ENCODE data around the gene SH3RF2. TPM values are rescaled to one million over a fixed set of nuclear protein-coding genes. Genes with fewer than 3 reads are reported as not detected.

The SH3RF2 gene
- total RNA-seq, 1 donor from 2014 or later: 3.7 TPM

- peaks cover 4 to 10% (median 6%) of the 10 kb centered on the region in 3 donors for H3K4me1 ChIP-seq (ENCODE audit: control insufficient read depth in 3 of 3, insufficient read depth in 3 of 3, low read length in 3 of 3)
- no peak overlapping the region for H3K4me3 ChIP-seq (ENCODE audit: low read length in 3 of 3)
- peak overlapping the region; percentile 10 for H3K27ac ChIP-seq (ENCODE audit: low read depth, low read length)
- H3K9ac ChIP-seq (ENCODE audit: low read depth in 1 of 3, low read length in 3 of 3): no peak overlapping the region
- H3K27me3 ChIP-seq (ENCODE audit: control insufficient read depth in 3 of 3, insufficient read depth in 3 of 3, low read length in 3 of 3): no peaks in the 10 kb centered on the region
- no peaks in the 10 kb centered on the region for H3K9me3 ChIP-seq (ENCODE audit: control insufficient read depth in 3 of 3, low read length in 3 of 3)
- H3K36me3 ChIP-seq (ENCODE audit: control insufficient read depth in 3 of 3, insufficient read depth in 3 of 3, low read length in 3 of 3): no peaks in the 10 kb centered on the region
Observed at GRCh38 chr5:146025681-146026080, 89.3 kb downstream of the SH3RF2 start.

GRCh38 chr5:146026307-146027010, 90.1 kb downstream of the SH3RF2 start:
- H3K4me1 ChIP-seq (ENCODE audit: control insufficient read depth in 3 of 3, insufficient read depth in 3 of 3, low read length in 3 of 3): peaks cover 4 to 10% (median 6%) of the 10 kb centered on the region in 3 donors
- H3K4me3 ChIP-seq (ENCODE audit: low read length in 3 of 3): no peak overlapping the region
- H3K27me3 ChIP-seq (ENCODE audit: control insufficient read depth in 3 of 3, insufficient read depth in 3 of 3, low read length in 3 of 3): no peaks in the 10 kb centered on the region
- no peak overlapping the region for H3K27ac ChIP-seq (ENCODE audit: low read depth, low read length)
- H3K9ac ChIP-seq (ENCODE audit: low read depth in 1 of 3, low read length in 3 of 3): no peak overlapping the region
- no peaks in the 10 kb centered on the region for H3K36me3 ChIP-seq (ENCODE audit: control insufficient read depth in 3 of 3, insufficient read depth in 3 of 3, low read length in 3 of 3)
- H3K9me3 ChIP-seq (ENCODE audit: control insufficient read depth in 3 of 3, low read length in 3 of 3): no peaks in the 10 kb centered on the region

- Histone ChIP-seq H3K4me3 (ENCODE audit: low read length in 3 of 3) (no peak overlapping the region), H3K27ac (ENCODE audit: low read depth, low read length) (no peak overlapping the region), H3K36me3 (ENCODE audit: control insufficient read depth in 3 of 3, insufficient read depth in 3 of 3, low read length in 3 of 3) (no peaks in the 10 kb centered on the region), H3K9ac (ENCODE audit: low read depth in 1 of 3, low read length in 3 of 3) (no peak overlapping the region), H3K4me1 (ENCODE audit: control insufficient read depth in 3 of 3, insufficient read depth in 3 of 3, low read length in 3 of 3) (peaks cover 4 to 10% (median 6%) of the 10 kb centered on the region in 3 donors), H3K9me3 (ENCODE audit: control insufficient read depth in 3 of 3, low read length in 3 of 3) (no peaks in the 10 kb centered on the region), H3K27me3 (ENCODE audit: control insufficient read depth in 3 of 3, insufficient read depth in 3 of 3, low read length in 3 of 3) (no peaks in the 10 kb centered on the region)
Observed at GRCh38 chr5:146027751-146028150, 91.4 kb downstream of the SH3RF2 start.

GRCh38 chr5:146032911-146033310, 96.5 kb downstream of the SH3RF2 start:
- Histone ChIP-seq H3K9ac (ENCODE audit: low read depth in 1 of 3, low read length in 3 of 3) (no peak overlapping the region), H3K27me3 (ENCODE audit: control insufficient read depth in 3 of 3, insufficient read depth in 3 of 3, low read length in 3 of 3) (no peaks in the 10 kb centered on the region), H3K4me3 (ENCODE audit: low read length in 3 of 3) (no peak overlapping the region), H3K4me1 (ENCODE audit: control insufficient read depth in 3 of 3, insufficient read depth in 3 of 3, low read length in 3 of 3) (peaks cover 0 to 4% (median 2%) of the 10 kb centered on the region in 3 donors), H3K27ac (ENCODE audit: low read depth, low read length) (no peak overlapping the region), H3K9me3 (ENCODE audit: control insufficient read depth in 3 of 3, low read length in 3 of 3) (no peaks in the 10 kb centered on the region), H3K36me3 (ENCODE audit: control insufficient read depth in 3 of 3, insufficient read depth in 3 of 3, low read length in 3 of 3) (no peaks in the 10 kb centered on the region)

GRCh38 chr5:146034127-146034526, 97.7 kb downstream of the SH3RF2 start:
- Histone ChIP-seq H3K27ac (ENCODE audit: low read depth, low read length) (no peak overlapping the region), H3K9me3 (ENCODE audit: control insufficient read depth in 3 of 3, low read length in 3 of 3) (no peaks in the 10 kb centered on the region), H3K9ac (ENCODE audit: low read depth in 1 of 3, low read length in 3 of 3) (no peak overlapping the region), H3K4me3 (ENCODE audit: low read length in 3 of 3) (no peak overlapping the region), H3K4me1 (ENCODE audit: control insufficient read depth in 3 of 3, insufficient read depth in 3 of 3, low read length in 3 of 3) (peaks cover 0 to 4% (median 2%) of the 10 kb centered on the region in 3 donors), H3K27me3 (ENCODE audit: control insufficient read depth in 3 of 3, insufficient read depth in 3 of 3, low read length in 3 of 3) (no peaks in the 10 kb centered on the region), H3K36me3 (ENCODE audit: control insufficient read depth in 3 of 3, insufficient read depth in 3 of 3, low read length in 3 of 3) (no peaks in the 10 kb centered on the region)

- H3K4me1 ChIP-seq (ENCODE audit: control insufficient read depth in 3 of 3, insufficient read depth in 3 of 3, low read length in 3 of 3): peaks cover 0 to 4% (median 2%) of the 10 kb centered on the region in 3 donors
- H3K27ac ChIP-seq (ENCODE audit: low read depth, low read length): no peak overlapping the region
- no peaks in the 10 kb centered on the region for H3K36me3 ChIP-seq (ENCODE audit: control insufficient read depth in 3 of 3, insufficient read depth in 3 of 3, low read length in 3 of 3)
- no peak overlapping the region for H3K4me3 ChIP-seq (ENCODE audit: low read length in 3 of 3)
- H3K9me3 ChIP-seq (ENCODE audit: control insufficient read depth in 3 of 3, low read length in 3 of 3): no peaks in the 10 kb centered on the region
- no peak overlapping the region for H3K9ac ChIP-seq (ENCODE audit: low read depth in 1 of 3, low read length in 3 of 3)
- no peaks in the 10 kb centered on the region for H3K27me3 ChIP-seq (ENCODE audit: control insufficient read depth in 3 of 3, insufficient read depth in 3 of 3, low read length in 3 of 3)
Observed at GRCh38 chr5:146034605-146035004, 98.2 kb downstream of the SH3RF2 start.

GRCh38 chr5:146039420-146039819, 103.0 kb downstream of the SH3RF2 start:
- Histone ChIP-seq H3K4me1 (ENCODE audit: control insufficient read depth in 3 of 3, insufficient read depth in 3 of 3, low read length in 3 of 3) (peaks cover 0 to 7% (median 2%) of the 10 kb centered on the region in 3 donors), H3K36me3 (ENCODE audit: control insufficient read depth in 3 of 3, insufficient read depth in 3 of 3, low read length in 3 of 3) (no peaks in the 10 kb centered on the region), H3K9me3 (ENCODE audit: control insufficient read depth in 3 of 3, low read length in 3 of 3) (no peaks in the 10 kb centered on the region), H3K9ac (ENCODE audit: low read depth in 1 of 3, low read length in 3 of 3) (no peak overlapping the region), H3K27ac (ENCODE audit: low read depth, low read length) (no peak overlapping the region), H3K27me3 (ENCODE audit: control insufficient read depth in 3 of 3, insufficient read depth in 3 of 3, low read length in 3 of 3) (no peaks in the 10 kb centered on the region), H3K4me3 (ENCODE audit: low read length in 3 of 3) (no peak overlapping the region)

- no peaks in the 10 kb centered on the region for H3K27me3 ChIP-seq (ENCODE audit: control insufficient read depth in 3 of 3, insufficient read depth in 3 of 3, low read length in 3 of 3)
- no peaks in the 10 kb centered on the region for H3K9me3 ChIP-seq (ENCODE audit: control insufficient read depth in 3 of 3, low read length in 3 of 3)
- no peak overlapping the region for H3K9ac ChIP-seq (ENCODE audit: low read depth in 1 of 3, low read length in 3 of 3)
- no peak overlapping the region for H3K27ac ChIP-seq (ENCODE audit: low read depth, low read length)
- peaks cover 0 to 7% (median 0%) of the 10 kb centered on the region in 3 donors for H3K4me1 ChIP-seq (ENCODE audit: control insufficient read depth in 3 of 3, insufficient read depth in 3 of 3, low read length in 3 of 3)
- H3K36me3 ChIP-seq (ENCODE audit: control insufficient read depth in 3 of 3, insufficient read depth in 3 of 3, low read length in 3 of 3): no peaks in the 10 kb centered on the region
- H3K4me3 ChIP-seq (ENCODE audit: low read length in 3 of 3): no peak overlapping the region
Observed at GRCh38 chr5:146040527-146040926, 104.1 kb downstream of the SH3RF2 start.

- Histone ChIP-seq H3K27ac (ENCODE audit: low read depth, low read length) (no peak overlapping the region), H3K36me3 (ENCODE audit: control insufficient read depth in 3 of 3, insufficient read depth in 3 of 3, low read length in 3 of 3) (no peaks in the 10 kb centered on the region), H3K27me3 (ENCODE audit: control insufficient read depth in 3 of 3, insufficient read depth in 3 of 3, low read length in 3 of 3) (no peaks in the 10 kb centered on the region), H3K4me3 (ENCODE audit: low read length in 3 of 3) (no peak overlapping the region), H3K9ac (ENCODE audit: low read depth in 1 of 3, low read length in 3 of 3) (no peak overlapping the region), H3K9me3 (ENCODE audit: control insufficient read depth in 3 of 3, low read length in 3 of 3) (no peaks in the 10 kb centered on the region), H3K4me1 (ENCODE audit: control insufficient read depth in 3 of 3, insufficient read depth in 3 of 3, low read length in 3 of 3) (peaks cover 0 to 8% (median 0%) of the 10 kb centered on the region in 3 donors)
Observed at GRCh38 chr5:146041180-146041789, 104.9 kb downstream of the SH3RF2 start.

GRCh38 chr5:146042628-146043279, 106.4 kb downstream of the SH3RF2 start:
- no peak overlapping the region for H3K4me3 ChIP-seq (ENCODE audit: low read length in 3 of 3)
- H3K36me3 ChIP-seq (ENCODE audit: control insufficient read depth in 3 of 3, insufficient read depth in 3 of 3, low read length in 3 of 3): no peaks in the 10 kb centered on the region
- no peak overlapping the region for H3K9ac ChIP-seq (ENCODE audit: low read depth in 1 of 3, low read length in 3 of 3)
- peaks cover 0 to 15% (median 4%) of the 10 kb centered on the region in 3 donors for H3K4me1 ChIP-seq (ENCODE audit: control insufficient read depth in 3 of 3, insufficient read depth in 3 of 3, low read length in 3 of 3)
- H3K27ac ChIP-seq (ENCODE audit: low read depth, low read length): no peak overlapping the region
- H3K27me3 ChIP-seq (ENCODE audit: control insufficient read depth in 3 of 3, insufficient read depth in 3 of 3, low read length in 3 of 3): no peaks in the 10 kb centered on the region
- H3K9me3 ChIP-seq (ENCODE audit: control insufficient read depth in 3 of 3, low read length in 3 of 3): no peaks in the 10 kb centered on the region

Data from skeletal muscle tissue (tissue), 4 donors.